ENCODE measurements around the gene DHX9. TPM values are rescaled to one million over a fixed set of nuclear protein-coding genes. Genes with fewer than 3 reads are reported as not detected.

Gene DHX9
- total RNA-seq, 4 donors from 2014 or later = 35.7 to 116 (median 63.5) TPM

GRCh38 chr1:182845379-182845778 is 6.2 kb downstream of the DHX9 start:
- H3K9me3 ChIP-seq = no peaks in the 10 kb centered on the region
- no peak overlapping the region for H3K27ac ChIP-seq
- H3K27me3 ChIP-seq = no peaks in the 10 kb centered on the region
- H3K4me1 ChIP-seq = peaks cover 0 to 31% (median 9%) of the 10 kb centered on the region in 4 donors
- no peak for DNase-seq
- peaks cover 0 to 66% (median 0%) of the 10 kb centered on the region in 3 donors for H3K36me3 ChIP-seq
- H3K4me3 ChIP-seq = no peak overlapping the region
- TF ChIP-seq POLR2A (IDR thresholded peaks at IDR 0.05) (no peak), CTCF (IDR thresholded peaks at IDR 0.05) (no peak)

GRCh38 chr1:182845894-182846293 is 6.7 kb downstream of the DHX9 start:
- peaks cover 0 to 26% (median 8%) of the 10 kb centered on the region in 4 donors for H3K4me1 ChIP-seq
- TF ChIP-seq CTCF (IDR thresholded peaks at IDR 0.05) (no peak), POLR2A (IDR thresholded peaks at IDR 0.05) (no peak)
- no peak overlapping the region for H3K27ac ChIP-seq
- H3K36me3 ChIP-seq = peaks cover 0 to 71% (median 0%) of the 10 kb centered on the region in 3 donors
- H3K27me3 ChIP-seq = no peaks in the 10 kb centered on the region
- H3K9me3 ChIP-seq = no peaks in the 10 kb centered on the region
- no peak for DNase-seq
- no peak overlapping the region for H3K4me3 ChIP-seq

GRCh38 chr1:182847105-182847504 is 8.0 kb downstream of the DHX9 start:
- Histone ChIP-seq H3K4me3 (no peak overlapping the region), H3K9me3 (no peaks in the 10 kb centered on the region), H3K36me3 (peaks cover 0 to 83% (median 0%) of the 10 kb centered on the region in 3 donors), H3K4me1 (peaks cover 0 to 14% (median 2%) of the 10 kb centered on the region in 4 donors), H3K27ac (no peak overlapping the region), H3K27me3 (no peaks in the 10 kb centered on the region)
- DNase-seq = no peak
- TF ChIP-seq POLR2A (IDR thresholded peaks at IDR 0.05) (no peak), CTCF (IDR thresholded peaks at IDR 0.05) (no peak)

- no peak for DNase-seq
- no peak overlapping the region for H3K27ac ChIP-seq
- TF ChIP-seq CTCF (IDR thresholded peaks at IDR 0.05) (no peak), POLR2A (IDR thresholded peaks at IDR 0.05) (no peak)
- H3K27me3 ChIP-seq = no peaks in the 10 kb centered on the region
- no peaks in the 10 kb centered on the region for H3K9me3 ChIP-seq
- H3K36me3 ChIP-seq = peaks cover 0 to 96% (median 5%) of the 10 kb centered on the region in 3 donors
- H3K4me1 ChIP-seq = no peaks in the 10 kb centered on the region
- no peak overlapping the region for H3K4me3 ChIP-seq
Measured at GRCh38 chr1:182848736-182849135, 9.6 kb downstream of the DHX9 start.

- DNase-seq = no peak
- peaks cover 0 to 96% (median 5%) of the 10 kb centered on the region in 3 donors for H3K36me3 ChIP-seq
- TF ChIP-seq CTCF (IDR thresholded peaks at IDR 0.05) = no peak
- TF ChIP-seq POLR2A (IDR thresholded peaks at IDR 0.05) = no peak
Measured at GRCh38 chr1:182850319-182850718, 11.2 kb downstream of the DHX9 start.

GRCh38 chr1:182851825-182852224 is 12.7 kb downstream of the DHX9 start:
- Histone ChIP-seq H3K9me3 (no peaks in the 10 kb centered on the region), H3K27me3 (no peaks in the 10 kb centered on the region), H3K4me3 (no peak overlapping the region), H3K27ac (no peak overlapping the region), H3K4me1 (no peaks in the 10 kb centered on the region), H3K36me3 (peaks cover 0 to 99% (median 5%) of the 10 kb centered on the region in 3 donors)
- no peak for DNase-seq
- TF ChIP-seq POLR2A (IDR thresholded peaks at IDR 0.05) (no peak), CTCF (IDR thresholded peaks at IDR 0.05) (no peak)

More at GRCh38 chr1:182850319-182850718, 11.2 kb downstream of the DHX9 start:
- Histone ChIP-seq H3K27ac (no peak overlapping the region), H3K4me1 (no peaks in the 10 kb centered on the region), H3K9me3 (no peaks in the 10 kb centered on the region), H3K27me3 (no peaks in the 10 kb centered on the region), H3K4me3 (no peak overlapping the region)
